ENCODE measurements around the gene NOC2L.
A peak's percentile ranks its signal among the peaks of the same experiment; 100 is the strongest.

The NOC2L gene

DNA sequence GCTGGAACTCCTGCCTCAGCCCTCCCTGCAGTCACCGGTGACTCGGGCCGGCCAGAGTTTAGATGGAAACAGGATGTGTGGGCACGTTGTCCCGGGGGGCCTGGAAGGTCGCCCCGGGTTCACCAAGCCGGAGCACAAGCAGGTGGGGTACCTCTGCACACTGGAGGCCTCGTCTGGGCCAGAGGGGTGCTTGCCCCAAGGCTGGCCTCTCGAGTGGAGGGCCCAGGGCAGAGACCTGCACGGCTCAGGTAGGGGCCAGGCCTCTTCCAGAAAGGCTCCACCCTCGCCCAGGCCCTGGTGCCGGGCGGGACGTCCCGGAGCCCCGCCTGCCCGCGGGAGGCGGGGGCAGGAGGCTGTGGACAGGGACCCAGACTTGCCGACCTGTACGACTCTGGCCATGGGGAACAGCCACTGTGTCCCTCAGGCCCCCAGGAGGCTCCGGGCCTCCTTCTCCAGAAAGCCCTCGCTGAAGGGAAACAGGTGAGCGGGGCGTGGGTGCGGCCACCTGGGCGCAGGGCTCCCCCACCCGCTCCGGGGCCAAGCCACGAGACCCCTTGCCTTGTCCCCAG, 7.2 kb upstream of the NOC2L start, which contains the start of gene PLEKHN1:
PLEKHN1 (plus strand) TSS at position 348 of the 569 bp plus-strand sequence; CDS start at position 398, 50 bp downstream.
- H2AFZ ChIP-seq (ENCODE audit: low read depth), result peak within 1 kb of the TSS; percentile 95
- H3K9ac ChIP-seq, result peak within 1 kb of the TSS; percentile 48; the same call in 1 of the 2 replicates
- no peaks in the 10 kb centered on the region for H3K79me2 ChIP-seq (ENCODE audit: insufficient read depth, low read depth)
- TF ChIP-seq, protein P1, sequence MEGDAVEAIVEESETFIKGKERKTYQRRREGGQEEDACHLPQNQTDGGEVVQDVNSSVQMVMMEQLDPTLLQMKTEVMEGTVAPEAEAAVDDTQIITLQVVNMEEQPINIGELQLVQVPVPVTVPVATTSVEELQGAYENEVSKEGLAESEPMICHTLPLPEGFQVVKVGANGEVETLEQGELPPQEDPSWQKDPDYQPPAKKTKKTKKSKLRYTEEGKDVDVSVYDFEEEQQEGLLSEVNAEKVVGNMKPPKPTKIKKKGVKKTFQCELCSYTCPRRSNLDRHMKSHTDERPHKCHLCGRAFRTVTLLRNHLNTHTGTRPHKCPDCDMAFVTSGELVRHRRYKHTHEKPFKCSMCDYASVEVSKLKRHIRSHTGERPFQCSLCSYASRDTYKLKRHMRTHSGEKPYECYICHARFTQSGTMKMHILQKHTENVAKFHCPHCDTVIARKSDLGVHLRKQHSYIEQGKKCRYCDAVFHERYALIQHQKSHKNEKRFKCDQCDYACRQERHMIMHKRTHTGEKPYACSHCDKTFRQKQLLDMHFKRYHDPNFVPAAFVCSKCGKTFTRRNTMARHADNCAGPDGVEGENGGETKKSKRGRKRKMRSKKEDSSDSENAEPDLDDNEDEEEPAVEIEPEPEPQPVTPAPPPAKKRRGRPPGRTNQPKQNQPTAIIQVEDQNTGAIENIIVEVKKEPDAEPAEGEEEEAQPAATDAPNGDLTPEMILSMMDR (conservative IDR thresholded peaks at IDR 0.05; ENCODE audit: low read depth, low read length), result no peak
- peak within 1 kb of the TSS; percentile 99 for H3K4me2 ChIP-seq
- H3K27ac ChIP-seq, result peak within 1 kb of the TSS; percentile 44
- no peaks in the 10 kb centered on the region for H4K20me1 ChIP-seq (ENCODE audit: insufficient read depth)
- H3K4me3 ChIP-seq (IDR thresholded peaks at IDR 0.05; ENCODE audit: insufficient read depth, low read depth, low read length), result peak within 1 kb of the TSS; percentile 90
- no peaks in the 10 kb centered on the region for H3K36me3 ChIP-seq (ENCODE audit: insufficient read depth)
- peaks cover 20% of the 10 kb centered on the region for H3K4me1 ChIP-seq (ENCODE audit: low read depth, poor library complexity, severe bottlenecking)
- no peaks in the 10 kb centered on the region for H3K27me3 ChIP-seq (ENCODE audit: insufficient read depth, low read depth)

- no peaks in the 10 kb centered on the region for H3K79me2 ChIP-seq (ENCODE audit: insufficient read depth, low read depth)
- no peak overlapping the region for H3K27ac ChIP-seq
- TF ChIP-seq, protein P1 (conservative IDR thresholded peaks at IDR 0.05; ENCODE audit: low read depth, low read length), result no peak
- H3K4me3 ChIP-seq (IDR thresholded peaks at IDR 0.05; ENCODE audit: insufficient read depth, low read depth, low read length), result no peak overlapping the region
- no peaks in the 10 kb centered on the region for H3K36me3 ChIP-seq (ENCODE audit: insufficient read depth)
- no peaks in the 10 kb centered on the region for H3K27me3 ChIP-seq (ENCODE audit: insufficient read depth, low read depth)
- peak overlapping the region; percentile 95; the same call in 1 of the 2 replicates for H2AFZ ChIP-seq (ENCODE audit: low read depth)
- peaks cover 20% of the 10 kb centered on the region for H3K4me1 ChIP-seq (ENCODE audit: low read depth, poor library complexity, severe bottlenecking)
- H4K20me1 ChIP-seq (ENCODE audit: insufficient read depth), result no peaks in the 10 kb centered on the region
- H3K9ac ChIP-seq, result peak overlapping the region; percentile 48; the same call in 1 of the 2 replicates
- H3K4me2 ChIP-seq, result peak overlapping the region; percentile 99
Measured at GRCh38 chr1:965526-966134, 6.6 kb upstream of the NOC2L start.

DNA sequence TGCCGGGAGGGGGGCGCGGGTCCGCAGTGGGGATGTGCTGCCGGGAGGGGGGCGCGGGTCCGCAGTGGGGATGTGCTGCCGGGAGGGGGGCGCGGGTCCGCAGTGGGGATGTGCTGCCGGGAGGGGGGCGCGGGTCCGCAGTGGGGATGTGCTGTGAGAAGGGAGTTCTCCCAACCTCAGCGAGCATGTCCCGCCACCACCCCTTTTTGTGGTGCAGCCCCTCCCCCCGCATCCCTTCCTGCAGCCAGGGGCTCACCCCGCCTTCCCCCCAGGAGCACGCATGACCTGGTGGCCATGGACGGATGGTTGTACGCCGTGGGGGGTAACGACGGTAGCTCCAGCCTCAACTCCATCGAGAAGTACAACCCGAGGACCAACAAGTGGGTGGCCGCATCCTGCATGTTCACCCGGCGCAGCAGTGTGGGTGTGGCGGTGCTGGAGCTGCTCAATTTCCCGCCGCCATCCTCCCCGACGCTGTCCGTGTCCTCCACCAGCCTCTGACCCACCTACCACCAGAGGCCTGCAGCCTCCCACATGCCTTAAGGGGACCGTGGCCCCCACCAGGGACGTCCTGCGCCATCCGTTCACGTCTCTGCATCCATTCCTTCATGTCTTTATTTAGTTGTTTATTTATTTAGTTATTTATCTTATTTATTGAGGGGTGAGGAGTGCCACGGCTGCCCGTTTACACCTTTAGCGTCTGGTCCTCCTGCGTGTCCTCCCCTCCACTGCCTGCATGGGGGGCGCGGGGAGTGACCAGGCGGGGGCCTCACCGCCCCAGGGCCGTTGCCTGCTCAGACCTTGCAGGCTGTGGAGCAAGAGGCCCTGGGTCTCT, 5.9 kb upstream of the NOC2L start:
- H3K36me3 ChIP-seq (ENCODE audit: insufficient read depth), result no peaks in the 10 kb centered on the region
- no peaks in the 10 kb centered on the region for H4K20me1 ChIP-seq (ENCODE audit: insufficient read depth)
- peaks cover 22% of the 10 kb centered on the region for H3K4me1 ChIP-seq (ENCODE audit: low read depth, poor library complexity, severe bottlenecking)
- H3K27me3 ChIP-seq (ENCODE audit: insufficient read depth, low read depth), result no peaks in the 10 kb centered on the region
- no peaks in the 10 kb centered on the region for H3K79me2 ChIP-seq (ENCODE audit: insufficient read depth, low read depth)
- no peak overlapping the region for H3K9ac ChIP-seq
- H2AFZ ChIP-seq (ENCODE audit: low read depth), result no peak overlapping the region
- TF ChIP-seq, protein P1 (conservative IDR thresholded peaks at IDR 0.05; ENCODE audit: low read depth, low read length), result no peak
- no peak overlapping the region for H3K4me3 ChIP-seq (IDR thresholded peaks at IDR 0.05; ENCODE audit: insufficient read depth, low read depth, low read length)
- no peak overlapping the region for H3K27ac ChIP-seq
- no peak overlapping the region for H3K4me2 ChIP-seq

- Histone ChIP-seq H3K4me3 (IDR thresholded peaks at IDR 0.05; ENCODE audit: insufficient read depth, low read depth, low read length) (no peak overlapping the region), H3K4me2 (no peak overlapping the region), H3K27ac (no peak overlapping the region), H3K4me1 (ENCODE audit: low read depth, poor library complexity, severe bottlenecking) (peaks cover 27% of the 10 kb centered on the region), H3K9ac (no peak overlapping the region), H2AFZ (ENCODE audit: low read depth) (no peak overlapping the region), H3K36me3 (ENCODE audit: insufficient read depth) (no peaks in the 10 kb centered on the region), H3K79me2 (ENCODE audit: insufficient read depth, low read depth) (peaks cover under 1% of the 10 kb centered on the region), H3K27me3 (ENCODE audit: insufficient read depth, low read depth) (no peaks in the 10 kb centered on the region; the same call in 1 of the 2 replicates), H4K20me1 (ENCODE audit: insufficient read depth) (no peaks in the 10 kb centered on the region)
- TF ChIP-seq, protein P1 (conservative IDR thresholded peaks at IDR 0.05; ENCODE audit: low read depth, low read length), result no peak
Measured at GRCh38 chr1:963746-964525, 4.9 kb upstream of the NOC2L start.

Data from KMS-11 (cell line).